GM12875 (cell line): Measurements from ENCODE around the gene SYNDIG1.

Source experiments
- H3K4me3 ChIP-seq: one replicate; pipeline ENCODE4 v1.5.1; 2011; ENCODE audit warnings: low read depth, low read length, control low read depth
- TF ChIP-seq, protein P1 (sequence below): IDR thresholded peaks from 2 replicates; pipeline ENCODE4 v1.5.1; 2011; ENCODE audit warnings: low read depth, mild to moderate bottlenecking, control low read depth, inconsistent platforms, low read length, moderate library complexity, borderline replicate concordance; ENCODE audit not compliant: insufficient read depth

Gene SYNDIG1

DNA sequence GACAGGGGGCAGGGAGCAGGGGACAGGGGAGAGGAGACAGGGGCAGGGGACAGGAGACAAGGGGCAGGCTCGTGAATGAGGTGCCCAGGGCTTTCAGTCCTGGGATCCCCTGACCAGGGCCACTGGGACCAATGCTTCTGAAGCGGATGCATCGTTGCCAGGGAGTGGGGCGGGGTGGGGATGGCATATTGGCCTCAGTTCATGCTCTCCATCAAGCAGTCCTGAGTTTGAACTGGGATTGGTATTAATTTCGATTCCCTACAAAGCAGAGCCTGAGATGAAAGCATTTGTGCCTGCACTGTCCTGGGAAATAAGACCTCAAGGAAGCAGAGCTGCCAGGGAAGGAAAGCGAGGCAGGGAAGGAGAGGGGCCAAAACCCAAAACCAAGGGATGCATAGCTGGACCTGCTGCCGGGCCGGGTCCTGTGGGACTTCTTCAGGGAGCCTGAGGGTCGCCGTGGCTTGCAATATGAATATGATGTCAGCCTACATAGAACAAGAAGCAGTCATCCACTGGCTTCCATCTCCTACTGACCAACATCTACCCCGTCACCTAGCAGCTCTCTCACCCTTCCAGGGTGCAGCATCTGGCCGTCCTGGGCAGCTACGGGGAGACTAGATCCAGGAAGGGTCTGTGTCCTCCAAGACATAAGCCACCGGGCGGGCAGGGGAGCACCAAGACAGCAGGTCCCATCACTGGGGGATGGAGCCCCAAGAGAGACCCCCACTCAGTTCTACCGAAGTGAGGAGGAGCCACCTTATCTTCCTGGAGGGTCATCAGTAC lies 233.3 kb downstream of the SYNDIG1 start:
- H3K4me3 ChIP-seq, result no peak overlapping the region
- TF ChIP-seq, protein P1, sequence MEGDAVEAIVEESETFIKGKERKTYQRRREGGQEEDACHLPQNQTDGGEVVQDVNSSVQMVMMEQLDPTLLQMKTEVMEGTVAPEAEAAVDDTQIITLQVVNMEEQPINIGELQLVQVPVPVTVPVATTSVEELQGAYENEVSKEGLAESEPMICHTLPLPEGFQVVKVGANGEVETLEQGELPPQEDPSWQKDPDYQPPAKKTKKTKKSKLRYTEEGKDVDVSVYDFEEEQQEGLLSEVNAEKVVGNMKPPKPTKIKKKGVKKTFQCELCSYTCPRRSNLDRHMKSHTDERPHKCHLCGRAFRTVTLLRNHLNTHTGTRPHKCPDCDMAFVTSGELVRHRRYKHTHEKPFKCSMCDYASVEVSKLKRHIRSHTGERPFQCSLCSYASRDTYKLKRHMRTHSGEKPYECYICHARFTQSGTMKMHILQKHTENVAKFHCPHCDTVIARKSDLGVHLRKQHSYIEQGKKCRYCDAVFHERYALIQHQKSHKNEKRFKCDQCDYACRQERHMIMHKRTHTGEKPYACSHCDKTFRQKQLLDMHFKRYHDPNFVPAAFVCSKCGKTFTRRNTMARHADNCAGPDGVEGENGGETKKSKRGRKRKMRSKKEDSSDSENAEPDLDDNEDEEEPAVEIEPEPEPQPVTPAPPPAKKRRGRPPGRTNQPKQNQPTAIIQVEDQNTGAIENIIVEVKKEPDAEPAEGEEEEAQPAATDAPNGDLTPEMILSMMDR, result no peak

DNA sequence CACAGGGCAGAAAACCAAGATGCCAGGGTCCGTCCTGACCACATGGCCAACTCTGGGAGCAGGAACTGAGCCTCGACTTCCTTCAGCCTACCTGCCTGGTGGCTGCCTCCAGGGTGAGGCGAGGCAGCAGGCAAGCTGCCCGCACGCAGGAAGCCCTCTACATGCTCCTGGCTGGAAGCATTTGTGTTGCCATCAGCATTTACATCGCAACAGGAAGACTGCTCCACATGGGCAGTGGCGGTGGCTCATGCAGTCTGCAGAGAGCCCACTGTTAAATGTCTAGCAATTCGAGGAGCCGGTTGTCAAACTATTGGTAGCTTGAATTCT lies 233.8 kb downstream of the SYNDIG1 start:
- no peak overlapping the region for H3K4me3 ChIP-seq
- TF ChIP-seq, protein P1, result no peak

DNA sequence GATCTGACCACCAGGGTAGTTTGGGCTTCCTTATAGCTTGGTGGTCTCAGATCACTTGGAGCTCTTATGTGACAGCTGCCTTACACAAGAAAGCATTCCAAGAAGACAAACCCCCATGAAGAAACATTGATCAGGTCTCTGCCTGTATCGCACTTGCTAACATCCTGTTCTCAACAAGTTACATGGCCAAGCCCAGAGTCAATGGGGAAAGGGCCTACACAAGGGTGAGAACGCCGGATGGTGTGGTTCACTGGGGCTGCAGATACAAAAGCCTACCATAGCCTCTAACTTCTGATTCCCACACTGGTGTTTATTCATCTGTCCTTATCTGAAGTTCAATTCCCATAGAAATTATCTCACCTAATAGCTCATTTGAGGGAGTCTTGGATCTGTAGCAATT lies 235.5 kb downstream of the SYNDIG1 start:
- no peak overlapping the region for H3K4me3 ChIP-seq
- TF ChIP-seq, protein P1, result no peak

DNA sequence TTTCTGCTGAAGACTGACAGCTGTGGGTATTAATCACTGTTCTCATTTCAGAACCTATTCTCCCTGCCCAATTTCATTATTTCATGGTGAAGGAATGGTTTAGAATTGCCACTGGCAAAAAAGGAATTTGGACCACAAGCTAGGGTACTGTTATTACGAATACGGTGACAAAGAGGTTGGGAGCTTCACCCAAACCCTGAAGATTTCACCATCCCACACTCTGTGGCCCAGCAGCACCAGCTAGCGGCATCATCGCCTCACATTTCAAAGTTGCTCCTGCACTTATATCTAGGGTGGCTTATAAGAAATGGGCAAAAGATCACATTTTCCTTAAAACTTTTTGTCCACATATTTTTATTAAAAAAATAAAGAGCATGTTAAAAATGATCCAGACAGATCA lies 236.1 kb downstream of the SYNDIG1 start:
- TF ChIP-seq, protein P1, result no peak
- H3K4me3 ChIP-seq, result no peak overlapping the region

DNA sequence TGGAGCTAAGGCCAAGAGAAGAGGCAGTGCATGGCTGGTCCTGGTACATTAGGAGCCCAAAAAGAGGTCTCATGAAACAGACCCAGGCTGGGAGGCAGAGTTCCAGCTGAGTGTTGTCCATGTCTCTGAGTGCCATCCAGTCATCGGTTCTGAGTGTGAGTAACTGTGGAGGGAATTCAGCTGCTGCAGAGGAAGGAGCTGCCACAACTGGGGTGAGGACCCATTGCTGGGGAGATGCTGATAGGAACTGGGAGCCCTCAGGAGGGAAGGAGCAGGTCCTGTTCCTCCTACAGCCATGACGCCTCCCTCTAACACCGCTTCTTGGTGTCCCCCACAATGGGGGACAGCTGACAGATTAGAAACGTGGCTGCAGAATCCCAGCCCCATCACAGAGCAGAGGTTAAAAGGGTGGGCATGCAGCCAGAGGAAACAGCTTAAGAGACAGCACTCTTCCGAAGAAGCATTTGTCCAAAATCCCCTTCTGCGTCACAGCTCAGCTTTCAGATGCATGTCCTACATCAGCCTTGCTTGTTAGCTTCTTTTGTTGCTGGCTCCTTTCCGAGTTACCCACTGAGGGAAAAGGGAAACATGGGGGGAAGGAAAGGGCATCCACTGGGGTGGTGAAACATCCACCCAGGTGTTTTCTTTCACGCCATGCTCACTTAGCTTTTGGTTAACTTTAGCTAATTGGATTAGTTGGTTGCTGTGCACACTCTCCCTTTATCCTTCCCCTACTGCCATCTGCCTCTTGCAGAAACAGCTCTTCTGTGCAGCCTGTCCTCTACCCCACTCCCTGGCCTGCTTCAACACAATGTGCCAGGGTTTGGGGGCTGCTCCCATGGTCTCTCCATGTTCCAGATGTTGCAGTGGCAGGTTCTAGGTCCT lies 239.2 kb downstream of the SYNDIG1 start:
- H3K4me3 ChIP-seq, result no peak overlapping the region
- TF ChIP-seq, protein P1, result no peak
